ENCODE data around the gene LRRC23. TPM values are rescaled to one million over a fixed set of nuclear protein-coding genes. Genes with fewer than 3 reads are reported as not detected.

The LRRC23 gene
- total RNA-seq, 1 donor: 7.6 TPM

DNA sequence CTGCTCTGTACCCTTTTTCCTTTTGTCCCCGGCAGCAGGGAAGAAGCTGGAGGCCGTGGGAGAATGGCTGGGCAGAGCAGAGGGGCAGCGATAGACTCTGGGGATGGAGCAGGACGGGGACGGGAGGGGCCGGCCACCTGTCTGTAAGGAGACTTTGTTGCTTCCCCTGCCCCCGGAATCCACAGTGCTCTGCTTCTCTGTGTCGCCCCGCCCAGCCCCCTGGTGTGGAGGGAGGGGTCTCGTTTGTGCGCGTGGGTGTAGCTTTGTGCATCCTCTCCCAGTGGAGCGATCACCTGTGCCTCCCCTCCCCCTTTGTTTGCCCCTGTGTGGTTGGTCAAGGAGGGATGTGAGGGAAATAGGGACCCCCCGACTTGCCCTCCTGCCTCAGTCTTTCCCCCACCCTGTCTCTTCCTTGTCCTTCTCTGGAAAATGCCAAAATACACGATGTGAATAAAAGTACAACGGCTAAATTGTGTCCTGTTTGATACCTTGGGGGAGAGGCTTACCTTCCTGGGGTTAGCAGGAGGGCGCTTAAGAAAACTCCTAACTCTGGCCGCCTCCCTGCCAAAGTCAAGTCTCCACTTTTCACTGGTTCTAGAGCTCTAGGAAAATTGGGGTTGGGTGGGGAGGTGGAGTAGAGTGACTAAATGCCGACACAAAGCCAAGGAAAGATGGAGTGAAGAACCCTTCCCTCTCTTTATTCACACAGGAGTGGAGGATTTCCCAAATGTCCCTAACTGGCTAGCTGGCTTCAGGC, 38.3 kb upstream of the LRRC23 start:
- Histone ChIP-seq H3K27me3 (ENCODE audit: insufficient read depth, low read length) (no peaks in the 10 kb centered on the region), H3K4me1 (ENCODE audit: insufficient read depth, low read length) (peaks cover 32% of the 10 kb centered on the region), H3K4me3 (ENCODE audit: insufficient read depth, low read length) (peak overlapping the region; percentile 81), H3K27ac (ENCODE audit: low read depth, low read length) (peak overlapping the region; percentile 52), H3K9me3 (ENCODE audit: low read depth, low read length) (no peaks in the 10 kb centered on the region), H3K4me2 (ENCODE audit: insufficient read depth, low read length) (peak overlapping the region; percentile 88), H4K20me1 (ENCODE audit: insufficient read depth, low read length) (peaks cover 33% of the 10 kb centered on the region), H3K36me3 (ENCODE audit: insufficient read depth, low read length) (peaks cover 57% of the 10 kb centered on the region), H2AFZ (ENCODE audit: low read length) (no peak overlapping the region), H3K79me2 (ENCODE audit: insufficient read depth, low read length) (peaks cover 38% of the 10 kb centered on the region)
- TF ChIP-seq, protein P1, sequence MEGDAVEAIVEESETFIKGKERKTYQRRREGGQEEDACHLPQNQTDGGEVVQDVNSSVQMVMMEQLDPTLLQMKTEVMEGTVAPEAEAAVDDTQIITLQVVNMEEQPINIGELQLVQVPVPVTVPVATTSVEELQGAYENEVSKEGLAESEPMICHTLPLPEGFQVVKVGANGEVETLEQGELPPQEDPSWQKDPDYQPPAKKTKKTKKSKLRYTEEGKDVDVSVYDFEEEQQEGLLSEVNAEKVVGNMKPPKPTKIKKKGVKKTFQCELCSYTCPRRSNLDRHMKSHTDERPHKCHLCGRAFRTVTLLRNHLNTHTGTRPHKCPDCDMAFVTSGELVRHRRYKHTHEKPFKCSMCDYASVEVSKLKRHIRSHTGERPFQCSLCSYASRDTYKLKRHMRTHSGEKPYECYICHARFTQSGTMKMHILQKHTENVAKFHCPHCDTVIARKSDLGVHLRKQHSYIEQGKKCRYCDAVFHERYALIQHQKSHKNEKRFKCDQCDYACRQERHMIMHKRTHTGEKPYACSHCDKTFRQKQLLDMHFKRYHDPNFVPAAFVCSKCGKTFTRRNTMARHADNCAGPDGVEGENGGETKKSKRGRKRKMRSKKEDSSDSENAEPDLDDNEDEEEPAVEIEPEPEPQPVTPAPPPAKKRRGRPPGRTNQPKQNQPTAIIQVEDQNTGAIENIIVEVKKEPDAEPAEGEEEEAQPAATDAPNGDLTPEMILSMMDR (IDR thresholded peaks at IDR 0.05; ENCODE audit: extremely low read depth, low read depth, low read length): no peak
- peak; percentile 87 for DNase-seq (ENCODE audit: insufficient read length, low spot score, missing footprints)

DNA sequence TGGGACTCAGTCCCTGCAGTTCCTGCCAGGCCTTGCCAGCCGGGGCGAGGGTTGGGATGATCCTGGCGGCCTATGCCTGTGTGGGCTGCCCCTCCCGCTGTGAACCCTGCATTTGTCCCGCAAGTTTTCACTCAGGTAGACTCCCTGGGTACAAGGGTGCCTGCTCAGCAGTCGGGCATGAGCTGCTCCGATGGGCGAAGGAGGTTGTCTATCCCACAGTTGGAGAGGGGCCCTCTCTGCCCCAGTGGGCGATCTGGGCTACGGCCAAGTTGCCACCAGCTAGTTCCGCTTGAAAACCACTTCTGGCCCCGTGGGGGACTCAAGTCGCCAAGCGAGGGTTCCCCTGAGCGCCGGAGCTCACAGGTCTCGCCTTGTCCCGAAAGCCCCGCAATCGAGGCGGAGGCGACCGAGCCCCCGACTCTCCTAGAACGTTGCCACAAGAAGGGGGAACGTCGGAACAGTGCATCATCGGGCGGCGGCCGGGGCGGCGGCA, 37.7 kb upstream of the LRRC23 start:
- Histone ChIP-seq H3K4me3 (ENCODE audit: insufficient read depth, low read length) (peak overlapping the region; percentile 81), H3K9me3 (ENCODE audit: low read depth, low read length) (no peaks in the 10 kb centered on the region), H3K4me1 (ENCODE audit: insufficient read depth, low read length) (peaks cover 36% of the 10 kb centered on the region), H2AFZ (ENCODE audit: low read length) (peak overlapping the region; percentile 76), H4K20me1 (ENCODE audit: insufficient read depth, low read length) (peaks cover 39% of the 10 kb centered on the region), H3K27ac (ENCODE audit: low read depth, low read length) (peak overlapping the region; percentile 52), H3K36me3 (ENCODE audit: insufficient read depth, low read length) (peaks cover 51% of the 10 kb centered on the region), H3K79me2 (ENCODE audit: insufficient read depth, low read length) (peaks cover 44% of the 10 kb centered on the region), H3K4me2 (ENCODE audit: insufficient read depth, low read length) (peak overlapping the region; percentile 88), H3K27me3 (ENCODE audit: insufficient read depth, low read length) (no peaks in the 10 kb centered on the region)
- TF ChIP-seq, protein P1 (IDR thresholded peaks at IDR 0.05; ENCODE audit: extremely low read depth, low read depth, low read length): no peak
- DNase-seq (ENCODE audit: insufficient read length, low spot score, missing footprints): no peak

DNA sequence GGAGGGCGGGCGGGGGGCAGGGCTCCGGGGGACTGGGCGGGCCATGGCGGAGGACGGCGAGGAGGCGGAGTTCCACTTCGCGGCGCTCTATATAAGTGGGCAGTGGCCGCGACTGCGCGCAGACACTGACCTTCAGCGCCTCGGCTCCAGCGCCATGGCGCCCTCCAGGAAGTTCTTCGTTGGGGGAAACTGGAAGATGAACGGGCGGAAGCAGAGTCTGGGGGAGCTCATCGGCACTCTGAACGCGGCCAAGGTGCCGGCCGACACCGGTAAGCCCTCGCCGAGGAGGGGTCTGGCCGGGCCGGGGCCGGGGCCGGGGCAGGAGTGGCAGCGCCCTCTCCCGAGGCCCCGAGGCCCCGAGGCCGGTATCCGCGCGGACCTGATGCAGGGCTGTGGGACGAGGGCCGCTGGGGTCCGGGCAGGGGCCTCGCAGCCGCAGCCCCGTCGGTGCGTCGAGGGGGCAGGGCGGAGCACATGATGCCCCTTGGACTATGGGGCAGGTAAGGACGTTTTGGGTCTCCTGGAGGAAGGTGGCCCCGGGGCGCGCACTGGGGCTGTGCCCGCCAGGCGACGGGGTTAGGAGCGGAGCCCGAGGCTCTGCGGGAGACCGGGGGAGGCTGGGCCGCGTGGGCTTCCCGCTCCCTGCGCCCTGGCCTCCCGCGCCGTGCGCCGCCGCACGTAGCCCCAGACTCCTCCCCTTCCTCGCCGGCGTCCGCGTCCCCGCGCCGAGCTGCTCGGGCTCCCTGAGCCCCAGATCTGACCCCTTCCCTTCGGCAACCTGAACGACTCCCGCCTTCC, 37.0 kb upstream of the LRRC23 start, which contains the start of gene TPI1:
Gene TPI1, plus strand, starts transcription at position 119 of the 798 bp plus-strand sequence. Its CDS starts 36 bp downstream, at position 155.
- Histone ChIP-seq H3K36me3 (ENCODE audit: insufficient read depth, low read length) (peaks cover 46% of the 10 kb centered on the region), H3K4me1 (ENCODE audit: insufficient read depth, low read length) (peaks cover 39% of the 10 kb centered on the region), H3K27ac (ENCODE audit: low read depth, low read length) (peak within 1 kb of the TSS; percentile 70), H3K4me3 (ENCODE audit: insufficient read depth, low read length) (peak within 1 kb of the TSS; percentile 81), H4K20me1 (ENCODE audit: insufficient read depth, low read length) (peaks cover 42% of the 10 kb centered on the region), H3K79me2 (ENCODE audit: insufficient read depth, low read length) (peaks cover 50% of the 10 kb centered on the region), H3K4me2 (ENCODE audit: insufficient read depth, low read length) (peak within 1 kb of the TSS; percentile 94), H3K27me3 (ENCODE audit: insufficient read depth, low read length) (no peaks in the 10 kb centered on the region), H2AFZ (ENCODE audit: low read length) (peak within 1 kb of the TSS; percentile 76), H3K9me3 (ENCODE audit: low read depth, low read length) (no peaks in the 10 kb centered on the region)
- TF ChIP-seq, protein P1 (IDR thresholded peaks at IDR 0.05; ENCODE audit: extremely low read depth, low read depth, low read length): no peak
- peak; percentile 98 for DNase-seq (ENCODE audit: insufficient read length, low spot score, missing footprints)
